ENCODE results near the gene TNRC6B.

TNRC6B gene

GRCh38 chr22:40294696-40295095, 117.0 kb downstream of the TNRC6B start:
- no peak overlapping the region for H3K4me3 ChIP-seq (replicated peaks; ENCODE audit: low read depth, low read length)
- no peak for DNase-seq (ENCODE audit: extremely low read depth, low read depth)
- TF ChIP-seq, protein P1, sequence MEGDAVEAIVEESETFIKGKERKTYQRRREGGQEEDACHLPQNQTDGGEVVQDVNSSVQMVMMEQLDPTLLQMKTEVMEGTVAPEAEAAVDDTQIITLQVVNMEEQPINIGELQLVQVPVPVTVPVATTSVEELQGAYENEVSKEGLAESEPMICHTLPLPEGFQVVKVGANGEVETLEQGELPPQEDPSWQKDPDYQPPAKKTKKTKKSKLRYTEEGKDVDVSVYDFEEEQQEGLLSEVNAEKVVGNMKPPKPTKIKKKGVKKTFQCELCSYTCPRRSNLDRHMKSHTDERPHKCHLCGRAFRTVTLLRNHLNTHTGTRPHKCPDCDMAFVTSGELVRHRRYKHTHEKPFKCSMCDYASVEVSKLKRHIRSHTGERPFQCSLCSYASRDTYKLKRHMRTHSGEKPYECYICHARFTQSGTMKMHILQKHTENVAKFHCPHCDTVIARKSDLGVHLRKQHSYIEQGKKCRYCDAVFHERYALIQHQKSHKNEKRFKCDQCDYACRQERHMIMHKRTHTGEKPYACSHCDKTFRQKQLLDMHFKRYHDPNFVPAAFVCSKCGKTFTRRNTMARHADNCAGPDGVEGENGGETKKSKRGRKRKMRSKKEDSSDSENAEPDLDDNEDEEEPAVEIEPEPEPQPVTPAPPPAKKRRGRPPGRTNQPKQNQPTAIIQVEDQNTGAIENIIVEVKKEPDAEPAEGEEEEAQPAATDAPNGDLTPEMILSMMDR (IDR thresholded peaks at IDR 0.05; ENCODE audit: low read depth, low read length, missing control alignments), result no peak

DNA sequence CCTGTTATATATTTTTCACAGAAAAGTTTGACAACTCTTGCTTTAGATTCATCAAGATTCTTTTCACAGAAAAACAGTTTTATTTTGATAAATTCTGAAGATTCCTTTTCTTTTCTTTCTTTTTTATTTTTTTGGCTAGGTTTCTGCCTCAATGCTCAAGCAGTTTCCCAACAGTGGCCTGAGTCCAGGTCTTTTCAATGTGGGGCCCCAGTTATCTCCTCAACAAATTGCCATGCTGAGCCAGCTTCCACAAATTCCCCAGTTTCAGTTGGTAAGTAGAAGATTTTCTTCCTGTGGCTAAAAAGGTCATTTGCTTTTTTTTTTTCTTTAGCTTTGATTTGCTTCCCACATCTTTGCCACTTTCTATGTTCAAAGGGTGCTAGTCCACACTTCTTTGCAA, 122.6 kb downstream of the TNRC6B start:
- DNase-seq (ENCODE audit: extremely low read depth, low read depth), result no peak
- TF ChIP-seq, protein P1 (IDR thresholded peaks at IDR 0.05; ENCODE audit: low read depth, low read length, missing control alignments), result no peak
- H3K4me3 ChIP-seq (replicated peaks; ENCODE audit: low read depth, low read length), result no peak overlapping the region

GRCh38 chr22:40300884-40301672, 123.4 kb downstream of the TNRC6B start:
- TF ChIP-seq, protein P1 (IDR thresholded peaks at IDR 0.05; ENCODE audit: low read depth, low read length, missing control alignments), result no peak
- no peak overlapping the region for H3K4me3 ChIP-seq (replicated peaks; ENCODE audit: low read depth, low read length)
- DNase-seq (ENCODE audit: extremely low read depth, low read depth), result no peak

DNA sequence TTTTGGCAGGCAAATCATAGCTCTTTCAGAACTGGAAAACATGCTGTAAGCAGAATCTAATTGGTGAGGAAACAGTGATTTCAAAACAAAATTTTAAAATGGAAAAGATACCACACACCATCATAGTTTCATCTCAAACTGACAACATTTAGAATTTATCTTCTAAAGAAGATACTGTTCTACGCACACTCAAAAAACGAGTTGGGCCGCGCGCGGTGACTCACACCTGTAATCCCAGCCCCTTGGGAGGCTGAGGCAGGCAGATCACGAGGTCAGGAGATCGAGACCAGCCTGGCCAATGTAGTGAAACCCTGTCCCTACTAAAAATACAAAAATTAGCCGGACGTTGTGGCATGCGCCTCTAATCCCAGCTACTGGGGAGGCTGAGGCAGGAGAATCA, 124.4 kb downstream of the TNRC6B start:
- DNase-seq (ENCODE audit: extremely low read depth, low read depth), result no peak
- TF ChIP-seq, protein P1 (IDR thresholded peaks at IDR 0.05; ENCODE audit: low read depth, low read length, missing control alignments), result no peak
- H3K4me3 ChIP-seq (replicated peaks; ENCODE audit: low read depth, low read length), result no peak overlapping the region

DNA sequence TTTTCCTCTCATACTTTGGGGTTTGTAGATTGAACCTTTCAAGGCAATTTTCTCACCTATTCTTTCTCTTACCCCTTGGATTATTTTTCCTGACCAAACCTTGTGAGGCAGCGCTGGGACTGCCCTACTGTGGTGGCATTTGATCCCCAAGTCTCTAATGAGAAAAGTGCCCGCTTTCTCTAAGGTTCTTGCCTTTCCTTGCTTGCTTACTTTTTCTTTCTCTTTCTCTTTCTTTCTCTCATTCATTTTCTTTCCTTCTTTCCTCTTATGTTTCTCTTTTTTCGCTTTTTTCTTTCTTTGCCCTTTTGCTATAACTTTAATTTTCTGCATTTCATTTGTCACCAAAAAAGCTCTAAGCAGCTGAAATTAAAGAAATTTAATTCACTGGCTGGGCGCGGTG, 127.9 kb downstream of the TNRC6B start:
- DNase-seq (ENCODE audit: extremely low read depth, low read depth), result no peak
- H3K4me3 ChIP-seq (replicated peaks; ENCODE audit: low read depth, low read length), result no peak overlapping the region
- TF ChIP-seq, protein P1 (IDR thresholded peaks at IDR 0.05; ENCODE audit: low read depth, low read length, missing control alignments), result no peak

DNA sequence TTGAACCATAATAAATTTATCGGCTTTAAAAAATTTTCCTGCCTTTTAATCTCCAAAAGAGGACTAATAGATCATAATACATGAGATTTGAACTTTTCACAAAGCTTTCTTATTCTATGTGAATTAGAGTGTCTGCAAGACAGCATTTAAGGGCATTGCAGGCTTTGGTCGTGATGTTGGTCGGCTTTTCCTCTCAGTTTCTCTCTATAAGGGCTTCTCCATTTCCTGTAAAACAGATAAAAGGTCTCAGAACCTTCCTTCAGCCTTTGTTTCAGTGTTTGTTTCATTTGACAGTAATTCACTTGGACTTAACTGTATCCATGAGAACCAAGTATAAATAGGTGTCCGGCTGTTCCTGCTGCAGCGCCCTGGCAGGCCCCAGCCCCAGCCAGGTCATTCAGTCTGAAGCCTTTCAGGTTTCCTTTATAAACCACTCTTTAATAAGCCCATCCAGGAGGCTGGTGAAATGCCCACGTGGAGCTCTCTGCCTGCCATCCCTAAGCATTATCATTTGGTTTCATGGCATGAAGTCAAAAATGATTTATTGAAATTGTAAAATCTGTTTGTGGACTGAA, 131.4 kb downstream of the TNRC6B start:
- TF ChIP-seq, protein P1 (IDR thresholded peaks at IDR 0.05; ENCODE audit: low read depth, low read length, missing control alignments), result no peak
- no peak for DNase-seq (ENCODE audit: extremely low read depth, low read depth)
- no peak overlapping the region for H3K4me3 ChIP-seq (replicated peaks; ENCODE audit: low read depth, low read length)
